ENCODE measurements around the gene TMEM196.
A peak's percentile ranks its signal among the peaks of the same experiment; 100 is the strongest.

The TMEM196 gene

DNA sequence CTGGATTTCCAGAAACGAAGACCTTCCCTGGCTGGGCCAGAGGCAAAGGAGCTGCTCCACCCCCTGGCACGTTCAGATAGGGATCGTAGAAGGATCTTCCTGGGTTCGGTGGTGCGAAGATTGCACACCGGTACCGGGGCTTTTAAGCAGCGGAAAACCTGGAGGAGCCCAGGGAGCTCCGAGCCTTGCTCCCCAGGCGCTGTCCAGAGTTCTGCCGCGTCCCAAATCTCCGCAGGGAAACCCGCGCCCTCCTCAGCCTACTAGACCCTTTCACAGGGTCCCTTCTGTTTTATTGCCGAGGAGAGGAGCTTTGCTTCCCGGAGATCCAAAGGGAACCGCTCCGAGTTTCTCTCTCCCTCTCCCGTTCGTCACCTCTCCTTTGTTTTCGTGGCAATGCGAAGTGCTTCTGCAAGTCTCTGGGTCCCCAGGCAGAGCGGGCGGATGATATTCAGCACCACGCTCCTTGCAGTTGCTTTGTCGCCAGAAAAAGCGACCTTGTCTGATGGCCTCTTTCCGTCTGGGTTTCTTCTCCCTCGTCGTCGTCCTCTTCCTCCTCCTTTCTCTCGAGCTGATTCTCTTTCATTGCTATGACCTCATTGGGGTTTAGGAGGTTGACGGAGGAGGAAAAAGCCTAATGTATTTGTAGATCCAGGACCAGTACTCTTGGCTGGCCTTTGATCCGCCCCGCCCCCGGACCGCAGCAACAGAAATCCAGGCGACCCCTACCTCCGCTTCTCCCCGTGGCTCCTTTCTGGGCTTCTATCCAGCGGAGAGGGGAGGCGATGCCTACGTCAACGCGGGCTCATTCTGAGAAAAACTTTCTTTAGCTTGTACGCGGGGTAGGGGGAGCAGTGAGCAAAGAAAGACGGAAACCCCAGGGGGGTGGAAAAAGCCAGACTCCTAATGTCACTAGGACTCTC lies at the start of gene TMEM196:
Gene TMEM196, minus strand, starts transcription at position 777 of the 920 bp plus-strand sequence. CDS start 921 bp downstream, outside the sequence.
- ChIA-PET CTCF (interaction anchor here (0.6 to 0.9 kb wide), 3 partner anchors 18 to 127 kb away, joined by 3 read pairs; no protein-coding TSS in a partner anchor), POLR2A (ENCODE audit: low non-redundant PET) (no interaction called here)
- DNase-seq (ENCODE audit: low spot score): peak; percentile 25
- H3K27ac ChIP-seq: no peak within 1 kb of the TSS
- TF ChIP-seq CTCF (conservative IDR thresholded peaks at IDR 0.05; ENCODE audit: low read depth): no peak

- POLR2A ChIA-PET (ENCODE audit: low non-redundant PET): no interaction called here
- no peak for TF ChIP-seq CTCF (conservative IDR thresholded peaks at IDR 0.05; ENCODE audit: low read depth)
- CTCF ChIA-PET: no interaction called here
- H3K27ac ChIP-seq: no peak overlapping the region
- DNase-seq (ENCODE audit: low spot score): no peak
Observed at GRCh38 chr7:19816128-19816527, 42.7 kb upstream of the TMEM196 start.

DNA sequence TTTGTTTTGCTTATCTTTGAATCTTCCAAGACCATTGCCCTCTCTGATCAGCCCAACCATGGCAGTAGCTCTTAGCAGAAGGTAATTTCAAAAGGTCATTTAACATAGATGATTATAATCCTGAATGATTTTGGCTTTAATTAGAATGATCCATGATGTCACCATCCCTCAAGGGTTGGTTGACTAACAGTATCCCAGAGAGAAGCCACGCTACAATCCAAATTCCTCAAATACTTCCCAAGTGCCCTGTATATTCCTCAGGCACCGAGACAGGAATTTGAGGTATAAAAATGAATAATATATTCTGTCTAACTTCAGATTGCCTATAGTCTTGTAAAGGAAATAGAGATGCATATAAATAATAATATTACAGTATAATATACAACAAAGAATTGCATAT lies 42.1 kb upstream of the TMEM196 start:
- H3K27ac ChIP-seq: no peak overlapping the region
- ChIA-PET POLR2A (ENCODE audit: low non-redundant PET) (no interaction called here), CTCF (no interaction called here)
- DNase-seq (ENCODE audit: low spot score): no peak
- TF ChIP-seq CTCF (conservative IDR thresholded peaks at IDR 0.05; ENCODE audit: low read depth): no peak

DNA sequence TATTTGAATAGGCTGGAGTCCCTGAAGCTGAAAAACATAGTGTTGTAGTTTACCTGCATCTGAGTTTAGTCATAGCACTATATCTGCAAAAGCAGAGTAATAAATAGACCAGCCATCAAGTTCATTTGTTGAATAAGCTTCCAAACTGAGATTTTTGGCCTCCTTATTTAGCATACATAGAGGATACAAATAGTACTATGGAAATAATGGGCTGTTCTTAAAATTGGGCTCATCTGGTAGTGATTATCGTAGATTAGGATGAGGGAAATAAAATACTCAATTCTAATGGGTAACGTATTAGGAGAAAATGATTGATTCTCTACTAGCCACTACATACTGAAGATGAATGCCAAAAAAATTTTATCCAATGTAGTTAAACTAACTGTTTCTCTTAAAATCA lies 41.4 kb upstream of the TMEM196 start:
- H3K27ac ChIP-seq: no peak overlapping the region
- no peak for DNase-seq (ENCODE audit: low spot score)
- ChIA-PET CTCF (no interaction called here), POLR2A (ENCODE audit: low non-redundant PET) (no interaction called here)
- no peak for TF ChIP-seq CTCF (conservative IDR thresholded peaks at IDR 0.05; ENCODE audit: low read depth)

DNA sequence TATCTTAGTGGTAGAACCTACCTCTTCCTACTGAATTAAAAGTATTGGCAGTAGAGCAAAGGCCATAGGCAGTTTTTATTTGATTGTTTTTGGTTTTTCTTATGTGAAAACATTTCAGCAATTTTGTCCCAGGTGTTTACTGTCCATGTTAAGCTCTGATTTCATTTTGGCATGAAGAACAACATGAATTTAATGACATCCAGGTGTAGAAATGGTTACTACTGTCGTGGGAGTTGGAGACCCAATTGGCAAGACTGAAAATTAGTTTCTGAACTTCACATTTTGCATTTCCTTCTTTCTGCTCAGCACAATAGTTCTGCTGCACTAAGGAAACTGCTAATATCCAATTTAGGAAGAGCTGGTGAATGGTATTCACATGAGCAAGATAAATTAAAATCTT lies 38.0 kb upstream of the TMEM196 start:
- no peak overlapping the region for H3K27ac ChIP-seq
- POLR2A ChIA-PET (ENCODE audit: low non-redundant PET): no interaction called here
- no peak for DNase-seq (ENCODE audit: low spot score)
- CTCF ChIA-PET: no interaction called here
- no peak for TF ChIP-seq CTCF (conservative IDR thresholded peaks at IDR 0.05; ENCODE audit: low read depth)

- no peak for DNase-seq (ENCODE audit: low spot score)
- TF ChIP-seq CTCF (conservative IDR thresholded peaks at IDR 0.05; ENCODE audit: low read depth): no peak
- no peak overlapping the region for H3K27ac ChIP-seq
- POLR2A ChIA-PET (ENCODE audit: low non-redundant PET): no interaction called here
- CTCF ChIA-PET: no interaction called here
Observed at GRCh38 chr7:19798986-19799385, 25.6 kb upstream of the TMEM196 start.
